Keratinocyte (primary cell): ENCODE measurements around the gene SOX1. TPM values are rescaled to one million over a fixed set of nuclear protein-coding genes. Genes with fewer than 3 reads are reported as not detected.

Experiments
- DNase-seq: peaks from one replicate; pipeline ENCODE4 v3.0.0-alpha.2; 2011; ENCODE audit warnings: low read depth, missing footprints, low spot score
- FAIRE-seq: peaks from 2 replicates; lab custom pipeline; 2011; peaks lifted over from hg19 to GRCh38; lab: Jason Lieb, UNC
- H2AFZ ChIP-seq: 2 replicates; pipeline ENCODE4 v1.6.0; 2012; ENCODE audit warnings: low read length, control low read depth, inconsistent platforms; ENCODE audit not compliant: control insufficient read depth
- H3K27ac ChIP-seq: 2 replicates; pipeline ENCODE4 v1.5.1; 2011; ENCODE audit warnings: low read length; ENCODE audit not compliant: control insufficient read depth, insufficient read depth
- H3K27me3 ChIP-seq: 3 replicates; pipeline ENCODE4 v1.6.0; 2011; ENCODE audit warnings: low read length; ENCODE audit not compliant: control insufficient read depth, insufficient read depth; ENCODE audit errors: extremely low read depth
- H3K36me3 ChIP-seq, 2 experiments: 2 replicates in 1 of 2; 3 replicates in 1 of 2; pipeline ENCODE4 v1.5.1; 2011; ENCODE audit warnings: low read length in 2 of 2, mild to moderate bottlenecking in 1 of 2; ENCODE audit not compliant: control insufficient read depth in 2 of 2, insufficient read depth in 2 of 2; ENCODE audit errors: extremely low read depth in 1 of 2
- H3K4me1 ChIP-seq: 3 replicates; pipeline ENCODE4 v1.5.1; 2011; ENCODE audit warnings: low read length; ENCODE audit not compliant: control insufficient read depth, insufficient read depth; ENCODE audit errors: extremely low read depth
- H3K4me2 ChIP-seq: 3 replicates; pipeline ENCODE4 v1.6.0; 2011; ENCODE audit warnings: low read depth, low read length; ENCODE audit not compliant: control insufficient read depth, insufficient read depth; ENCODE audit errors: extremely low read depth
- H3K4me3 ChIP-seq, 3 experiments: fragments of 200-600 bp in 1 of 3; sonication (generic) in 1 of 3; 2 replicates in 2 of 3; 3 replicates in 1 of 3; pipeline ENCODE4 v1.5.1; 2011 to 2016; ENCODE audit warnings: low read length in 3 of 3, mild to moderate bottlenecking in 3 of 3, control low read depth in 2 of 3, inconsistent platforms in 1 of 3, low read depth in 1 of 3, mixed read lengths in 1 of 3, mixed run types in 1 of 3, moderate library complexity in 1 of 3; ENCODE audit not compliant: control insufficient read depth in 2 of 3, insufficient read depth in 2 of 3; ENCODE audit errors: extremely low read depth in 1 of 3
- H3K79me2 ChIP-seq: 2 replicates; pipeline ENCODE4 v1.6.0; 2012; ENCODE audit warnings: low read length; ENCODE audit not compliant: control insufficient read depth, insufficient read depth
- H3K9ac ChIP-seq: 3 replicates; pipeline ENCODE4 v1.6.0; 2011; ENCODE audit warnings: low read length; ENCODE audit not compliant: control insufficient read depth, insufficient read depth; ENCODE audit errors: extremely low read depth
- H3K9me1 ChIP-seq: 3 replicates; pipeline ENCODE4 v1.6.0; 2011; ENCODE audit warnings: low read length; ENCODE audit not compliant: control insufficient read depth, insufficient read depth; ENCODE audit errors: extremely low read depth
- H3K9me3 ChIP-seq: 2 replicates; pipeline ENCODE4 v1.5.1; 2012; ENCODE audit warnings: low read depth, low read length; ENCODE audit not compliant: control insufficient read depth
- H4K20me1 ChIP-seq: 3 replicates; pipeline ENCODE4 v1.6.0; 2011; ENCODE audit warnings: low read length; ENCODE audit not compliant: control insufficient read depth, insufficient read depth; ENCODE audit errors: extremely low read depth
- EZH2 ChIP-seq: IDR thresholded peaks from one replicate; pipeline ENCODE4 v1.6.1; 2012; ENCODE audit warnings: inconsistent platforms, mild to moderate bottlenecking, low read length, moderate library complexity
- dilution Hi-C: fragments of 300-500 bp; cut with MboI; formaldehyde crosslinking; loops from one replicate; pipeline ENCODE4 v1.7.0; 2020; ENCODE audit warnings: low sequenced_read_pairs; ENCODE audit not compliant: extremely low pct_ligation_motif_present
- polyA plus RNA-seq, 5 experiments: library from polyadenylated mRNA; depleted of rRNA in 3 of 5; stranded (reverse) in 3 of 5; stranded (forward) in 1 of 5; unstranded in 1 of 5; fragments of >200 nt; gene quantifications; 1 replicate in 1 of 5; 2 replicates in 3 of 5; 3 replicates in 1 of 5; pipeline versions ENCODE4 v1.2.1 to v1.2.3, GENCODE V29; 2011 to 2012; ENCODE audit warnings: missing spikeins in 2 of 5, low read depth in 1 of 5, low replicate concordance in 1 of 5
- TF ChIP-seq, protein P1 (sequence below), 3 experiments: IDR thresholded peaks in 1 of 3; conservative IDR thresholded peaks in 1 of 3; optimal IDR thresholded peaks in 1 of 3; 2 replicates in 2 of 3; 3 replicates in 1 of 3; pipeline versions ENCODE3 to v1.5.1; 2011; ENCODE audit warnings: low read length in 3 of 3, mild to moderate bottlenecking in 3 of 3, moderate library complexity in 2 of 3, control low read depth in 1 of 3, inconsistent platforms in 1 of 3; ENCODE audit not compliant: insufficient read depth in 2 of 3; ENCODE audit errors: extremely low read depth in 1 of 3

The SOX1 gene
- polyA plus RNA-seq, 1 donor (not counting 4 experiments of a cell fraction or from before 2014, with no cell fraction given), result not detected

DNA sequence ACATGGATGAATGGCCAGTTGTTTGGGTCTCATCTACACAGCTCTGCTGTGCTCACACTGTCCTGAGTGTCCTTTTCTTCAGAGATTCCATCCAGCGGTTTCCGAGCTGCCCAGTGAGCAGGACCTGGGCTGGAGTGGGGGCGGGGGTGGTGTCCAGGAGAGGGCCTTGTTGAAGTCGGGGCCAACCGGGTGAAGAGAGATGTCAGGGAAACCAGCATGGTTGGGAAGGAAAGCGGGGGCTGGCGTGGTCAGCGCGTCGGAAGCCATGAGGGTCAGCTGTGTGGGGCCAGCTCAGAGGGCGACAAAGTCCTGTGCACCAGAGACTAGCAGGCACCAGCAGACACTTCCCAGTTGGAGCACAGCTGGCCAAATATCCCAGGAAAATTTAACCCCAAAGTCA is 37.8 kb upstream of the SOX1 start:
- Histone ChIP-seq H2AFZ (no peak overlapping the region), H3K4me3 (no peak overlapping the region), H3K4me2 (no peak overlapping the region), H3K27ac (no peak overlapping the region), H4K20me1 (no peaks in the 10 kb centered on the region), H3K4me1 (no peaks in the 10 kb centered on the region), H3K79me2 (no peaks in the 10 kb centered on the region), H3K9me3 (peaks cover 20% of the 10 kb centered on the region), H3K27me3 (no peaks in the 10 kb centered on the region), H3K36me3 (no peaks in the 10 kb centered on the region), H3K9ac (no peak overlapping the region), H3K9me1 (no peaks in the 10 kb centered on the region)
- DNase-seq (no peak), FAIRE-seq (no peak)
- TF ChIP-seq EZH2, result no peak
- TF ChIP-seq, protein P1, sequence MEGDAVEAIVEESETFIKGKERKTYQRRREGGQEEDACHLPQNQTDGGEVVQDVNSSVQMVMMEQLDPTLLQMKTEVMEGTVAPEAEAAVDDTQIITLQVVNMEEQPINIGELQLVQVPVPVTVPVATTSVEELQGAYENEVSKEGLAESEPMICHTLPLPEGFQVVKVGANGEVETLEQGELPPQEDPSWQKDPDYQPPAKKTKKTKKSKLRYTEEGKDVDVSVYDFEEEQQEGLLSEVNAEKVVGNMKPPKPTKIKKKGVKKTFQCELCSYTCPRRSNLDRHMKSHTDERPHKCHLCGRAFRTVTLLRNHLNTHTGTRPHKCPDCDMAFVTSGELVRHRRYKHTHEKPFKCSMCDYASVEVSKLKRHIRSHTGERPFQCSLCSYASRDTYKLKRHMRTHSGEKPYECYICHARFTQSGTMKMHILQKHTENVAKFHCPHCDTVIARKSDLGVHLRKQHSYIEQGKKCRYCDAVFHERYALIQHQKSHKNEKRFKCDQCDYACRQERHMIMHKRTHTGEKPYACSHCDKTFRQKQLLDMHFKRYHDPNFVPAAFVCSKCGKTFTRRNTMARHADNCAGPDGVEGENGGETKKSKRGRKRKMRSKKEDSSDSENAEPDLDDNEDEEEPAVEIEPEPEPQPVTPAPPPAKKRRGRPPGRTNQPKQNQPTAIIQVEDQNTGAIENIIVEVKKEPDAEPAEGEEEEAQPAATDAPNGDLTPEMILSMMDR (optimal IDR thresholded peaks at IDR 0.05 in 1 of 3, IDR thresholded peaks at IDR 0.05 in 1 of 3, conservative IDR thresholded peaks at IDR 0.05 in 1 of 3; ENCODE audit: extremely low read depth in 1 of 3, insufficient read depth in 2 of 3, low read length in 3 of 3), result no peak
- dilution Hi-C loops, result no loop called here

- Histone ChIP-seq H3K36me3 (no peaks in the 10 kb centered on the region), H3K4me3 (no peak overlapping the region), H3K9me1 (no peaks in the 10 kb centered on the region), H3K4me2 (no peak overlapping the region), H3K79me2 (no peaks in the 10 kb centered on the region), H3K27me3 (no peaks in the 10 kb centered on the region), H3K27ac (no peak overlapping the region), H2AFZ (no peak overlapping the region), H3K9me3 (peaks cover 19% of the 10 kb centered on the region), H3K4me1 (no peaks in the 10 kb centered on the region), H3K9ac (no peak overlapping the region), H4K20me1 (no peaks in the 10 kb centered on the region)
- TF ChIP-seq EZH2, result no peak
- TF ChIP-seq, protein P1 (optimal IDR thresholded peaks at IDR 0.05 in 1 of 3, IDR thresholded peaks at IDR 0.05 in 1 of 3, conservative IDR thresholded peaks at IDR 0.05 in 1 of 3; ENCODE audit: extremely low read depth in 1 of 3, insufficient read depth in 2 of 3, low read length in 3 of 3), result no peak
- dilution Hi-C loops, result no loop called here
- FAIRE-seq (no peak), DNase-seq (no peak)
These were observed 34.6 kb upstream of the SOX1 start for GRCh38 chr13:112032186-112032993.
